Upper lobe of left lung (tissue), 4 donors: ENCODE measurements around the gene MTREX.

Experiments used
- EP300 ChIP-seq, 4 donors: sonication (generic); formaldehyde crosslinking; IDR thresholded peaks; one replicate each; pipeline ENCODE4 v1.5.1; 2017; ENCODE audit warnings: antibody characterized with exemption in 4 of 4, control low read depth in 2 of 4
- POLR2A ChIP-seq, 4 donors: fragments of 450-650 bp; IDR thresholded peaks; one replicate each; pipeline ENCODE4 v1.5.1; 2016 to 2017; ENCODE audit warnings: antibody characterized with exemption in 4 of 4, mild to moderate bottlenecking in 2 of 4
- POLR2AphosphoS5 ChIP-seq, 2 donors: sonication (generic); formaldehyde crosslinking; IDR thresholded peaks; one replicate each; pipeline ENCODE4 v1.5.1; 2017; ENCODE audit warnings: antibody characterized with exemption in 2 of 2
- TF ChIP-seq, protein P1 (sequence below), 6 experiments: fragments of 450-650 bp in 4 of 6; fragments of 200-600 bp in 2 of 6; sonication (generic) in 2 of 6; IDR thresholded peaks; one replicate each; pipeline ENCODE4 v1.5.1; 2016 to 2019; ENCODE audit warnings: antibody characterized with exemption in 6 of 6

- TF ChIP-seq, protein P1, sequence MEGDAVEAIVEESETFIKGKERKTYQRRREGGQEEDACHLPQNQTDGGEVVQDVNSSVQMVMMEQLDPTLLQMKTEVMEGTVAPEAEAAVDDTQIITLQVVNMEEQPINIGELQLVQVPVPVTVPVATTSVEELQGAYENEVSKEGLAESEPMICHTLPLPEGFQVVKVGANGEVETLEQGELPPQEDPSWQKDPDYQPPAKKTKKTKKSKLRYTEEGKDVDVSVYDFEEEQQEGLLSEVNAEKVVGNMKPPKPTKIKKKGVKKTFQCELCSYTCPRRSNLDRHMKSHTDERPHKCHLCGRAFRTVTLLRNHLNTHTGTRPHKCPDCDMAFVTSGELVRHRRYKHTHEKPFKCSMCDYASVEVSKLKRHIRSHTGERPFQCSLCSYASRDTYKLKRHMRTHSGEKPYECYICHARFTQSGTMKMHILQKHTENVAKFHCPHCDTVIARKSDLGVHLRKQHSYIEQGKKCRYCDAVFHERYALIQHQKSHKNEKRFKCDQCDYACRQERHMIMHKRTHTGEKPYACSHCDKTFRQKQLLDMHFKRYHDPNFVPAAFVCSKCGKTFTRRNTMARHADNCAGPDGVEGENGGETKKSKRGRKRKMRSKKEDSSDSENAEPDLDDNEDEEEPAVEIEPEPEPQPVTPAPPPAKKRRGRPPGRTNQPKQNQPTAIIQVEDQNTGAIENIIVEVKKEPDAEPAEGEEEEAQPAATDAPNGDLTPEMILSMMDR (IDR thresholded peaks at IDR 0.05) = no peak
- TF ChIP-seq POLR2A (IDR thresholded peaks at IDR 0.05) (no peak), POLR2AphosphoS5 (IDR thresholded peaks at IDR 0.05) (no peak), EP300 (IDR thresholded peaks at IDR 0.05) (no peak)
These were observed 16.2 kb downstream of the MTREX start for GRCh38 chr5:55324006-55324405.
